ENCODE results near the gene SHISA6. TPM values are rescaled to one million over a fixed set of nuclear protein-coding genes. Genes with fewer than 3 reads are reported as not detected.

SHISA6 gene
- total RNA-seq, 2 experiments from 2014 or later: not detected

- Histone ChIP-seq H2AFZ (ENCODE audit: low read length) (no peak overlapping the region), H3K79me2 (ENCODE audit: insufficient read depth, low read depth, low read length) (no peaks in the 10 kb centered on the region), H3K27ac (ENCODE audit: low read depth, low read length, poor library complexity, severe bottlenecking) (no peak overlapping the region), H3K4me3 (ENCODE audit: low read depth, low read length, poor library complexity, severe bottlenecking) (no peak overlapping the region), H3K9me3 (ENCODE audit: low read length) (no peaks in the 10 kb centered on the region), H3K9me2 (ENCODE audit: insufficient read depth, low read length) (no peaks in the 10 kb centered on the region), H3K4me1 (ENCODE audit: insufficient read depth, low read length, poor library complexity, severe bottlenecking) (no peaks in the 10 kb centered on the region), H4K20me1 (ENCODE audit: insufficient read depth, low read length) (no peaks in the 10 kb centered on the region), H3K36me3 (ENCODE audit: insufficient read depth, low read length) (no peaks in the 10 kb centered on the region), H3K4me2 (ENCODE audit: low read length) (no peak overlapping the region)
- CTCF ChIA-PET (ENCODE audit: unreplicated experiment): no interaction called here
- POLR2A ChIA-PET: no interaction called here
- intact Hi-C loops (cut with micrococcal nuclease; ENCODE audit: unreplicated experiment): no loop called here
- no TSS peak for BruUV-seq (replicated peaks)
- TF ChIP-seq EZH2phosphoT487 (IDR thresholded peaks at IDR 0.05; ENCODE audit: borderline replicate concordance, low read depth, low read length): no peak
- no peak for TF ChIP-seq CTCF (conservative IDR thresholded peaks at IDR 0.05; ENCODE audit: low read length)
- no peak for DNase-seq (ENCODE audit: low spot score)
These were observed 706 bp downstream of the SHISA6 start for GRCh38 chr17:11241611-11242226.

GRCh38 chr17:11242411-11242810 is 1.4 kb downstream of the SHISA6 start:
- H3K9me3 ChIP-seq (ENCODE audit: low read length): no peaks in the 10 kb centered on the region
- H3K4me2 ChIP-seq (ENCODE audit: low read length): no peak overlapping the region
- no peak overlapping the region for H3K27ac ChIP-seq (ENCODE audit: low read depth, low read length, poor library complexity, severe bottlenecking)
- H4K20me1 ChIP-seq (ENCODE audit: insufficient read depth, low read length): no peaks in the 10 kb centered on the region
- H2AFZ ChIP-seq (ENCODE audit: low read length): no peak overlapping the region
- H3K4me3 ChIP-seq (ENCODE audit: low read depth, low read length, poor library complexity, severe bottlenecking): no peak overlapping the region
- DNase-seq (ENCODE audit: low spot score): no peak
- H3K79me2 ChIP-seq (ENCODE audit: insufficient read depth, low read depth, low read length): no peaks in the 10 kb centered on the region
- H3K9me2 ChIP-seq (ENCODE audit: insufficient read depth, low read length): no peaks in the 10 kb centered on the region
- no peaks in the 10 kb centered on the region for H3K4me1 ChIP-seq (ENCODE audit: insufficient read depth, low read length, poor library complexity, severe bottlenecking)
- TF ChIP-seq EZH2phosphoT487 (IDR thresholded peaks at IDR 0.05; ENCODE audit: borderline replicate concordance, low read depth, low read length): no peak
- no peak for TF ChIP-seq CTCF (conservative IDR thresholded peaks at IDR 0.05; ENCODE audit: low read length)
- intact Hi-C loops (cut with micrococcal nuclease; ENCODE audit: unreplicated experiment): no loop called here
- no TSS peak for BruUV-seq (replicated peaks)
- H3K36me3 ChIP-seq (ENCODE audit: insufficient read depth, low read length): no peaks in the 10 kb centered on the region
- ChIA-PET POLR2A (no interaction called here), CTCF (ENCODE audit: unreplicated experiment) (no interaction called here)

- no peaks in the 10 kb centered on the region for H3K4me1 ChIP-seq (ENCODE audit: insufficient read depth, low read length, poor library complexity, severe bottlenecking)
- no peak for TF ChIP-seq EZH2phosphoT487 (IDR thresholded peaks at IDR 0.05; ENCODE audit: borderline replicate concordance, low read depth, low read length)
- no peak for TF ChIP-seq CTCF (conservative IDR thresholded peaks at IDR 0.05; ENCODE audit: low read length)
- CTCF ChIA-PET (ENCODE audit: unreplicated experiment): no interaction called here
- no peaks in the 10 kb centered on the region for H3K36me3 ChIP-seq (ENCODE audit: insufficient read depth, low read length)
- no peak overlapping the region for H3K4me2 ChIP-seq (ENCODE audit: low read length)
- intact Hi-C loops (cut with micrococcal nuclease; ENCODE audit: unreplicated experiment): no loop called here
- POLR2A ChIA-PET: no interaction called here
- BruUV-seq (replicated peaks): no TSS peak
- H3K9me2 ChIP-seq (ENCODE audit: insufficient read depth, low read length): no peaks in the 10 kb centered on the region
- H3K27ac ChIP-seq (ENCODE audit: low read depth, low read length, poor library complexity, severe bottlenecking): no peak overlapping the region
- H3K4me3 ChIP-seq (ENCODE audit: low read depth, low read length, poor library complexity, severe bottlenecking): no peak overlapping the region
- no peak overlapping the region for H2AFZ ChIP-seq (ENCODE audit: low read length)
- no peaks in the 10 kb centered on the region for H3K9me3 ChIP-seq (ENCODE audit: low read length)
- H3K79me2 ChIP-seq (ENCODE audit: insufficient read depth, low read depth, low read length): no peaks in the 10 kb centered on the region
- no peak for DNase-seq (ENCODE audit: low spot score)
- H4K20me1 ChIP-seq (ENCODE audit: insufficient read depth, low read length): no peaks in the 10 kb centered on the region
These were observed 3.8 kb downstream of the SHISA6 start for GRCh38 chr17:11244776-11245175.
